Stimulated activated naive B cell treated with anti-CD40 and anti-IgM and Interleukin-4, amounts not matched to agents 10 μg/mL and 1 μg/mL and 100 μg/mL, for 72 hours (primary cell): ENCODE results near the gene GK.
"Not testable (repeated sequence)": the region's sequence is repeated elsewhere in the genome, so short reads cannot be mapped to it uniquely, and the experiment has no call there.

Experiments used
- ATAC-seq, 2 donors: fragments of 150-1000 bp; cut with Tn5 transposase; replicated peaks; 2 replicates each; pipeline ENCODE4 v1.10.0; 2021; ENCODE audit warnings: moderate library complexity in 1 of 2
- DNase-seq: peaks from one replicate; pipeline ENCODE4 v3.0.0; 2021
- H3K27ac Mint-ChIP-seq: one replicate; pipeline ENCODE4 v1.8.0; 2022; ENCODE audit warnings: mild to moderate bottlenecking, mixed read lengths
- H3K27me3 Mint-ChIP-seq, 2 donors: one replicate each; pipeline ENCODE4 v1.8.0; 2022; ENCODE audit warnings: mixed read lengths in 2 of 2
- H3K36me3 Mint-ChIP-seq, 2 donors: one replicate each; pipeline ENCODE4 v1.8.0; 2022; ENCODE audit warnings: mixed read lengths in 2 of 2, mild to moderate bottlenecking in 1 of 2
- H3K4me1 Mint-ChIP-seq, 2 donors: one replicate each; pipeline ENCODE4 v1.8.0; 2022; ENCODE audit warnings: mixed read lengths in 2 of 2, mild to moderate bottlenecking in 1 of 2
- H3K4me3 Mint-ChIP-seq, 2 donors: one replicate each; pipeline ENCODE4 v1.8.0; 2022; ENCODE audit warnings: mild to moderate bottlenecking in 2 of 2, mixed read lengths in 2 of 2, moderate library complexity in 1 of 2
- H3K9me3 Mint-ChIP-seq, 2 donors: one replicate each; pipeline ENCODE4 v1.8.0; 2022; ENCODE audit warnings: mixed read lengths in 2 of 2, mild to moderate bottlenecking in 1 of 2

GK gene

DNA sequence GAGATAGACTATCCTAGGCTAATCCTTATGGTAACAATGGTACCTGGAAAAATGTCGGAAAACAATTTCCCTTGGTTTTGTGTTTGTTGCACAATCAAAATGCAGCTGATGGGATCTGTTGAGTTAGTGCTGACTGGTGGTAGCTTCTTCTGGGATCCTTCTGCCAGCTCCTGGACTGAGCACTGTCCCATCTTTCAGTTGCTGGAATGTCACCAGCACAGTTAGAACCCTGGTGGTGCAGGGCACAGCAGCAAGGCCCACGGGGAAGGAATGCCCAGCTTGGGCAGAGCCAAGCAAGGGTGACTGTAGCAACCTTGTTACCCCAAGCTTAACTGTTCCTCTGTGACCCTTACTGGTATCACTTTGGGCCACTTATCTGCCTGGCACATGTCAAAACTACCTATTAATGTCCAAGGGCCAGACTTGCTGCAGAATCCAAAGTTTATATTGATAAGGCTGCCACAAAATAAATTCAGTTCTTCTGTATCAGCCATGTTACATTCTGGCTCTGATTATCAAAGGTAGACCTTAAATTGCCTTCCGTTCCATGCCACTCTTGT is 53.1 kb downstream of the GK start:
- DNase-seq (no peak), ATAC-seq (no peak)
- H3K9me3 Mint-ChIP-seq = peaks cover 0 to 5% of the 10 kb centered on the region in 2 donors
- no peak overlapping the region for H3K4me3 Mint-ChIP-seq
- no peaks in the 10 kb centered on the region for H3K4me1 Mint-ChIP-seq
- H3K27me3 Mint-ChIP-seq = peaks cover 0 to 4% of the 10 kb centered on the region in 2 donors
- H3K36me3 Mint-ChIP-seq = peaks cover 29 to 30% of the 10 kb centered on the region in 2 donors
- H3K27ac Mint-ChIP-seq = no peak overlapping the region

DNA sequence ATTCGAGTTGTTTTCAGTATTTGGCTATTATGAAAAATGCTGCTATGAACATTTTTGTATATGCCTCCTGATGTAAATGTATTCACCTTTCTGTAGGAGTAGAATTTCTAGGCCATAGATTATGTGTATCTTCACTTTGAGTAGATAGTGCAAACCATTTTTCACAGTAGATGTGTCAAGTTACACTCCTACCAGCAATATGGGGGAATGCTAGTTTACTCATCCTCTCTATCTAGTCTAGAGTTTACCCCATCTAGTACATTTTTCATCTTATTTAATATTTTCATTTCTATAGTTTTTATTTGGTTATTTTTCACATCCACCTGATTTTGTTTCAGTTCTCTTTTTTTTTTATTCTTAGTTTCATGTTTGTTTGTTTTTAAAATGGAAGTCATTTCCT is 59.0 kb downstream of the GK start:
- Mint-ChIP-seq H3K27ac (no peak overlapping the region), H3K9me3 (peaks cover 3 to 11% of the 10 kb centered on the region in 2 donors), H3K4me3 (no peak overlapping the region), H3K4me1 (peaks cover 6 to 9% of the 10 kb centered on the region in 2 donors), H3K36me3 (peaks cover 25 to 36% of the 10 kb centered on the region in 2 donors), H3K27me3 (peaks cover 0 to 4% of the 10 kb centered on the region in 2 donors)
- ATAC-seq (no peak), DNase-seq (no peak)

DNA sequence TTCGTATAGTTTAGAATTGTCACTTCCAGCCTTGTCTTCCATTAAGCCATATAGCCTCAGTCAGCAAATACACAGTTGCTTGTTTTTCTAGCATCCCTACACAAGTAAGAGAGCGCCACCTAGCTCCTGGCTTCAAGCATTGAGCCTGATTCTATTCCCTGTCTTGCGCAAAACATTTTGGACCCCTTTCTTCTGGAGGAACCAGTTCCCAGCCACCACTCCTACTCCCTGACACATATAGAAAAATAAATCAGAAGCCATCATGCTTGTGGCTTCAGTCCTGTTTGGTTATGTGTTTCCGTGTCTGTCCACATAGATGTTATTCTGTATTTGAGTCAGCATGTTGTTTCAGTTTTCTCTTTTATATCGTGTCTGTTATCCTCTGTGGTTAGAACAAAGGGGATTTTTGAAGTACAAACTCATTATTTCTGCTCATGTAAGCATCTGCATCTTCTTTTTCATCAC is 59.9 kb downstream of the GK start:
- H3K4me3 Mint-ChIP-seq = peak overlapping the region; percentile 50 to 79

DNA sequence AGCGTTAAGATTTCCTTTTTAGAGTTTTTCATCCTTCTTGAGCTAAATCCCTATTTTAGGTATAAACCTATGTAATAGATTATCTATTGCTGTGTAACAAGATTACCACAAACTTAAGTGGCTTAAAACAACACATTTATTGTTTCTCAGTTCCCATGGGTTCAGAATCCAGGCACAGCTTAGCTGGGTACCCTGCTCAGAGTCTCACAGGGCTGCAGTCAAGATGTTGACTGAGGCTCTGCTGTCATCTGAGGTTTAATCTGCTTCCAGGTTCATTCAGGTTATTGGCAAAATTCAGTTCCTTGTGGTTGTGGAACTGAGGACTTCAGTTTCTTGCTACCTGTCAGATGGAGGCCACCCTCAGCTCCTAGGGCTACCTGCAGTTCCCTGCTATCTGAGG is 60.9 kb downstream of the GK start:
- H3K36me3 Mint-ChIP-seq = peaks cover 25 to 38% of the 10 kb centered on the region in 2 donors
- no peak for DNase-seq
- peaks cover 6 to 9% of the 10 kb centered on the region in 2 donors for H3K4me1 Mint-ChIP-seq
- no peak overlapping the region for H3K4me3 Mint-ChIP-seq
- H3K27ac Mint-ChIP-seq = peak overlapping the region; percentile 68
- peaks cover 3 to 11% of the 10 kb centered on the region in 2 donors for H3K9me3 Mint-ChIP-seq
- H3K27me3 Mint-ChIP-seq = peaks cover 0 to 4% of the 10 kb centered on the region in 2 donors
- ATAC-seq = no peak

More for the DNA sequence above, 59.9 kb downstream of the GK start:
- DNase-seq (peak; percentile 14), ATAC-seq (peak; percentile 97 to 98)
- Mint-ChIP-seq H3K27ac (peak overlapping the region; percentile 80), H3K9me3 (peaks cover 3 to 11% of the 10 kb centered on the region in 2 donors), H3K27me3 (peaks cover 0 to 4% of the 10 kb centered on the region in 2 donors), H3K36me3 (peaks cover 25 to 39% of the 10 kb centered on the region in 2 donors), H3K4me1 (peaks cover 6 to 9% of the 10 kb centered on the region in 2 donors)

GRCh38 chrX:30715976-30716375 is 62.8 kb downstream of the GK start:
- H3K36me3 Mint-ChIP-seq = peaks cover 17 to 32% of the 10 kb centered on the region in 2 donors
- H3K27ac Mint-ChIP-seq = no peak overlapping the region
- H3K4me1 Mint-ChIP-seq = peaks cover 6 to 9% of the 10 kb centered on the region in 2 donors

GRCh38 chrX:30733852-30734660 is 80.8 kb downstream of the GK start:
- Mint-ChIP-seq H3K27ac (no peak overlapping the region), H3K4me3 (no peak overlapping the region), H3K9me3 (no peaks in the 10 kb centered on the region)

More at GRCh38 chrX:30715976-30716375, 62.8 kb downstream of the GK start:
- peaks cover 3 to 7% of the 10 kb centered on the region in 2 donors for H3K9me3 Mint-ChIP-seq
- DNase-seq (no peak), ATAC-seq (no peak)
- H3K27me3 Mint-ChIP-seq = peaks cover 0 to under 1% of the 10 kb centered on the region in 2 donors
- H3K4me3 Mint-ChIP-seq = no peak overlapping the region

DNA sequence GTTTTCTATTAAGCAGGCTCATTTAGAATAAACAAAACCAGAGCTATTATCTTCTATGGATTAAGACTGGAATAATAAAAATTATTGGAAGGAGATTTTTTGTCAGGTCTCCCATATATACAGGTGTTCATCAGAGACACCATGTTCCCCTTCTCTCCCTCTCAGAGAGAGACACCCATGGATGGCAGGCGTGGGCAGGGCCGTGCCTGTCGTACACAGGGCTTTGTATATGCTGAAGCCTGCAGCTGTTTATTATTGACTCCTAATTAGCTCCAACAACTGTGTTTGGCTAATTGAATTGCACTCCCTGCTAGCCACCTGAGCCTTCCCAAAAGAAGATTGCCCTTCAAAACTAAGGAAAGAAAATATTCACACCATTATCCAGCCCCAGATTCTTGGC is 81.6 kb downstream of the GK start:
- H3K27ac Mint-ChIP-seq = no peak overlapping the region
- H3K4me3 Mint-ChIP-seq = no peak overlapping the region
- H3K36me3 Mint-ChIP-seq = no peaks in the 10 kb centered on the region
- no peak for ATAC-seq
- peaks cover 2 to 5% of the 10 kb centered on the region in 2 donors for H3K4me1 Mint-ChIP-seq
- H3K9me3 Mint-ChIP-seq = no peaks in the 10 kb centered on the region
- H3K27me3 Mint-ChIP-seq = no peaks in the 10 kb centered on the region
- DNase-seq = no peak

More at GRCh38 chrX:30733852-30734660, 80.8 kb downstream of the GK start:
- Mint-ChIP-seq H3K27me3 (no peaks in the 10 kb centered on the region), H3K4me1 (peaks cover 2 to 5% of the 10 kb centered on the region in 2 donors), H3K36me3 (no peaks in the 10 kb centered on the region)
- no peak for ATAC-seq
- DNase-seq = no peak

- DNase-seq (peak; percentile 44), ATAC-seq (peak; percentile 73 to 87)
- Mint-ChIP-seq H3K4me1 (peaks cover 2 to 5% of the 10 kb centered on the region in 2 donors), H3K4me3 (no peak overlapping the region), H3K27ac (no peak overlapping the region), H3K27me3 (no peaks in the 10 kb centered on the region), H3K9me3 (no peaks in the 10 kb centered on the region), H3K36me3 (no peaks in the 10 kb centered on the region)
Measured at GRCh38 chrX:30735839-30736238, 82.6 kb downstream of the GK start.

- ATAC-seq (no peak), DNase-seq (no peak)
- H3K27me3 Mint-ChIP-seq = no peaks in the 10 kb centered on the region
- no peak overlapping the region for H3K27ac Mint-ChIP-seq
- no peak overlapping the region for H3K4me3 Mint-ChIP-seq
- no peaks in the 10 kb centered on the region for H3K36me3 Mint-ChIP-seq
- H3K9me3 Mint-ChIP-seq = peaks cover 3% of the 10 kb centered on the region in 2 donors
- H3K4me1 Mint-ChIP-seq = no peaks in the 10 kb centered on the region
Measured at GRCh38 chrX:30741545-30741944, 88.3 kb downstream of the GK start.

DNA sequence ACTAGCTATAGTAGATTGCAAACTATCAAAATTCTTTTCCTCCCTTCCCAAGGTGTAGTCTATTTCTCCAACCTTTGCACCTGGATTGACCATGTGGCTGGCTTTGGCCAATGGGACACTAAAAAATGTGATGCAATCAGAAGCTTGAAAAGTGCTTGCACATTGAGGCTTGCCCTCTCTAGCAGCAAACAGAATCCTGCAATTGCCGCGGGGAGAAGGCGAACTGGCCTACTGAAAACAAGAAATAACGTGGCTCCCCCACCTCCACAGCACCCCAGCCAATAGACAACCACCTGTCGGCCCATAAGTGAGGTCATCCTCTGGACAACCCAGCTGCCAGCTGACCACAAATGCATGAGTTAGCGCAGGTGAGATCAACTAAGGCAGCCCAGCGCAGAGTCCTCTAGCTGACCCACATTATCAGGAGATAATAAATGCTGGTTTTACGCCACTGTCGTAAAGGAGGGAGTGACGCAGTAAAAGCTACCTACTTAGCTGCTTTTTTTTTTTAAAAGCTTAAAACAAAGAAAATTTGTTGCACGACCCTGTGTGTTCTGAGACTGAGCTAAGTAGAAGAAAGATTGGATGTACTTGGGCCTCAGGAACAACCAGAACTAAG is 95.2 kb downstream of the GK start:
- DNase-seq = no peak
- Mint-ChIP-seq H3K27me3 (peaks cover 0 to 4% of the 10 kb centered on the region in 2 donors), H3K4me1 (no peaks in the 10 kb centered on the region), H3K4me3 (no peak overlapping the region), H3K36me3 (no peaks in the 10 kb centered on the region), H3K9me3 (peaks cover 3% of the 10 kb centered on the region in 2 donors), H3K27ac (no peak overlapping the region)
- ATAC-seq = no peak

DNA sequence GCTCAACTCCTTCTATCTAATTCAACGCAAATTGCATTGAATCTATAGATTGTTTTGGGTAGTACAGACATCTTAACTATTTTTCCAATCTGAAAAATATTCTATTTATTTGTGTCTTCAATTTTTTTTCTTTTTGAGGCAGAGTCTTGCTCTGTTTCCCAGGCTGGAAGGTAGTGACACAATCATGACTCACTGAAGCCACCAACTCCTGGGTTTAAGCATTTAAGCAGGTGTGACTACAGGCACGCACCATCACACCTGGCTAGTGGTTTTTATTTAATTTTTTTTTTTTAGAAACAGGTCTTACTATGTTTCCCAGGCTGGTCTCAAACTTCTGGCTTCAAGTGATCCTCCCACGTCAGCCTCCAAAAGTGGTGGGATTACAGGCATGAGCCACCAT is 98.3 kb downstream of the GK start:
- Mint-ChIP-seq H3K27ac (no peak overlapping the region), H3K4me1 (no peaks in the 10 kb centered on the region), H3K4me3 (no peak overlapping the region), H3K9me3 (no peaks in the 10 kb centered on the region), H3K36me3 (no peaks in the 10 kb centered on the region), H3K27me3 (peaks cover 0 to 4% of the 10 kb centered on the region in 2 donors)
- ATAC-seq (no peak), DNase-seq (no peak)

DNA sequence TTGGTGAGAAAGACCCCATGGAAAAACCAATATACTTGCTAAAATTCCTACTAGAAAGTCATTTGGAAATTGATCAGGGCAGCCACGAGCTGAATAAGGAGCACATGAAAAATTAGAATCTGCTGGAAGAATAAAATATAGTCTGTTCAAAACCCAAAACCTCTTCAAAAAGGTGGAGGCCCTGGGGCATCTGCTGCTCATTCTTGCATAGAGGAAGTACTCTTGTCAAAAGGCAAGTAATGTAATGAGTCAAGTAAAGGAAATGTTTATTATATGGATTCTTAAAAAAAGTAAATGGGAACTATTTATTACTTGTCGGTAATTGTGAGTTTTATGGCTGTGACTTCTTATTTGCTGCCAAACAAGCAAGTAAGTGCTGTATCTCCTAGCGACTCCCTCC is 109.5 kb downstream of the GK start:
- no peaks in the 10 kb centered on the region for H3K27me3 Mint-ChIP-seq
- DNase-seq (no peak), ATAC-seq (peak; percentile 65 to 86)
- H3K4me1 Mint-ChIP-seq = peaks cover 5 to 7% of the 10 kb centered on the region in 2 donors
- peaks cover 2 to 7% of the 10 kb centered on the region in 2 donors for H3K9me3 Mint-ChIP-seq
- H3K36me3 Mint-ChIP-seq = no peaks in the 10 kb centered on the region
- no peak overlapping the region for H3K4me3 Mint-ChIP-seq
- no peak overlapping the region for H3K27ac Mint-ChIP-seq

DNA sequence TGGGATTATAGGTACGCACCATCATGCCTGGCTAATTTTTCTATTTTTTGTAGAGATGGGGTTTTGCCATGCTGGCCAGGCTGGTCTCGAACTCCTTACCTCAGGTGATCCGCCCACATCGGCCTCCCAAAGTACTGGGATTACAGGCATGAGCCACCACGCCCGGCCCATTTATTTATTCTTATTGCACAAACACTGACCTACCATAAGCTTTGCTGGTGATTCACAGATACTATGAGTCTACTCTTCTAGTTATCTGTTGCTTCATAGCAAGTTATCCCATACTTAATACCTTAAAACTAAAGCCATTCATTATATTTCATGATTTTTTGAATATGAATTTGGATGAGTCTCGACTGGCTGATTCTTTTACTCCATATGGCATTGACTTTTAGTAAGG is 120.5 kb downstream of the GK start:
- H3K27ac Mint-ChIP-seq, DNase-seq, H3K27me3 Mint-ChIP-seq, ATAC-seq, H3K36me3 Mint-ChIP-seq, H3K4me3 Mint-ChIP-seq, H3K4me1 Mint-ChIP-seq: not testable (repeated sequence)
- H3K9me3 Mint-ChIP-seq = peaks cover 0 to 11% of the 10 kb centered on the region in 2 donors

DNA sequence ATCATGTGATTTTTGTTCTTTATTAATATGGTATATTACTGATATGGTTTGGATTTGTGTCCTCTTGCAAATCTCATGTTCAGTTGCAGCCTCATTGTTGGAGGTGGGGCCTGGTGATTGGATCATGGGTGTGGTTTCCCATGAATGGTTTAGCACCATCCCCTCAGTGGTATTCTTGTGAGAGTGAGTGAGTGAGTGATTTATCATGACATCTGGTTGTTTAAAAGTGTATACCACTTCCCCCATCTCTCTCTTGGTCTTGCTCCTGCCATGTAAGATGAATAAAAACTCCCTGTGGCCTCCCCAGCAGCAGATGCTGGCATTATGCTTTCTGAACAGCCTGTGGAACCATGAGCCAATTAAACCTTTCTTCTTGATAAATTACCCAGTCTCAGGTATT is 124.4 kb downstream of the GK start:
- H3K4me3 Mint-ChIP-seq = no peak overlapping the region
- no peak overlapping the region for H3K27ac Mint-ChIP-seq
- H3K36me3 Mint-ChIP-seq = no peaks in the 10 kb centered on the region
- ATAC-seq (no peak), DNase-seq (no peak)
- no peaks in the 10 kb centered on the region for H3K4me1 Mint-ChIP-seq
- peaks cover 4 to 8% of the 10 kb centered on the region in 2 donors for H3K27me3 Mint-ChIP-seq
- H3K9me3 Mint-ChIP-seq = peaks cover 0 to 11% of the 10 kb centered on the region in 2 donors
